ENCODE results near the gene CD300LG. TPM values are rescaled to one million over a fixed set of nuclear protein-coding genes. Genes with fewer than 3 reads are reported as not detected.

The CD300LG gene
- total RNA-seq, 2 donors from 2014 or later: 0.09 to 33.5 TPM

GRCh38 chr17:43810823-43811222 lies 36.2 kb upstream of the CD300LG start:
- intact Hi-C loops (cut with DNase I): no loop called here
- 91% methylated on average over 5 of the region's 5 CpGs for WGBS

GRCh38 chr17:43812396-43813265 lies 34.3 kb upstream of the CD300LG start:
- H3K36me3 ChIP-seq: no peaks in the 10 kb centered on the region
- DNase-seq (ENCODE audit: low spot score): no peak
- no peaks in the 10 kb centered on the region for H3K9me3 ChIP-seq
- TF ChIP-seq POLR2A (IDR thresholded peaks at IDR 0.05) (no peak), CTCF (IDR thresholded peaks at IDR 0.05) (no peak), POLR2AphosphoS5 (IDR thresholded peaks at IDR 0.05) (no peak)
- H3K4me3 ChIP-seq: no peak overlapping the region
- WGBS: 95% methylated on average over 10 of the region's 10 CpGs
- intact Hi-C loops (cut with DNase I): no loop called here
- no peaks in the 10 kb centered on the region for H3K27me3 ChIP-seq (replicated peaks; ENCODE audit: insufficient read depth)
- no peaks in the 10 kb centered on the region for H3K4me1 ChIP-seq (replicated peaks)
- H3K27ac ChIP-seq: no peak overlapping the region

More at GRCh38 chr17:43810823-43811222, 36.2 kb upstream of the CD300LG start:
- Histone ChIP-seq H3K27me3 (replicated peaks; ENCODE audit: insufficient read depth) (no peaks in the 10 kb centered on the region), H3K27ac (no peak overlapping the region), H3K36me3 (no peaks in the 10 kb centered on the region), H3K4me1 (replicated peaks) (no peaks in the 10 kb centered on the region), H3K4me3 (no peak overlapping the region), H3K9me3 (no peaks in the 10 kb centered on the region)
- DNase-seq (ENCODE audit: low spot score): no peak
- TF ChIP-seq POLR2AphosphoS5 (IDR thresholded peaks at IDR 0.05) (no peak), CTCF (IDR thresholded peaks at IDR 0.05) (no peak), POLR2A (IDR thresholded peaks at IDR 0.05) (no peak)

- Histone ChIP-seq H3K4me3 (no peak overlapping the region), H3K9me3 (no peaks in the 10 kb centered on the region), H3K4me1 (replicated peaks) (no peaks in the 10 kb centered on the region), H3K27ac (no peak overlapping the region), H3K36me3 (no peaks in the 10 kb centered on the region), H3K27me3 (replicated peaks; ENCODE audit: insufficient read depth) (no peaks in the 10 kb centered on the region)
- TF ChIP-seq POLR2AphosphoS5 (IDR thresholded peaks at IDR 0.05) (no peak), POLR2A (IDR thresholded peaks at IDR 0.05) (no peak), CTCF (IDR thresholded peaks at IDR 0.05) (no peak)
- intact Hi-C loops (cut with DNase I): no loop called here
- 82% methylated on average over 3 of the region's 3 CpGs for WGBS
- DNase-seq (ENCODE audit: low spot score): no peak
These were observed 33.6 kb upstream of the CD300LG start for GRCh38 chr17:43813386-43813785.

- Histone ChIP-seq H3K27me3 (replicated peaks; ENCODE audit: insufficient read depth) (no peaks in the 10 kb centered on the region), H3K36me3 (no peaks in the 10 kb centered on the region), H3K4me3 (no peak overlapping the region), H3K4me1 (replicated peaks) (no peaks in the 10 kb centered on the region), H3K27ac (no peak overlapping the region), H3K9me3 (no peaks in the 10 kb centered on the region)
- TF ChIP-seq POLR2AphosphoS5 (IDR thresholded peaks at IDR 0.05) (no peak), POLR2A (IDR thresholded peaks at IDR 0.05) (no peak), CTCF (IDR thresholded peaks at IDR 0.05) (no peak)
- WGBS: 89% methylated on average over 12 of the region's 12 CpGs
- intact Hi-C loops (cut with DNase I): no loop called here
- no peak for DNase-seq (ENCODE audit: low spot score)
These were observed 33.0 kb upstream of the CD300LG start for GRCh38 chr17:43814026-43814425.

GRCh38 chr17:43814714-43815113 lies 32.3 kb upstream of the CD300LG start:
- TF ChIP-seq POLR2AphosphoS5 (IDR thresholded peaks at IDR 0.05): no peak
- no peak for TF ChIP-seq CTCF (IDR thresholded peaks at IDR 0.05)
- no peak for TF ChIP-seq POLR2A (IDR thresholded peaks at IDR 0.05)
- Histone ChIP-seq H3K9me3 (no peaks in the 10 kb centered on the region), H3K27me3 (replicated peaks; ENCODE audit: insufficient read depth) (no peaks in the 10 kb centered on the region), H3K4me1 (replicated peaks) (no peaks in the 10 kb centered on the region), H3K4me3 (no peak overlapping the region), H3K27ac (no peak overlapping the region), H3K36me3 (no peaks in the 10 kb centered on the region)
- no peak for DNase-seq (ENCODE audit: low spot score)
- intact Hi-C loops (cut with DNase I): no loop called here
- 22% methylated on average over 1 of the region's 1 CpG for WGBS

All from prostate gland (tissue), 2 donors.